Coronary artery (tissue), 2 donors: ENCODE data around the gene TOM1L1.

ENCODE experiments used
- DNase-seq: peaks from one replicate; pipeline ENCODE4 v3.0.0-alpha.2; 2017; ENCODE audit warnings: low spot score
- H3K27ac ChIP-seq, 2 donors: fragments of 200-600 bp; sonication (generic); one replicate each; pipeline ENCODE4 v1.5.1; 2016 to 2019
- H3K4me3 ChIP-seq: fragments of 200-600 bp; sonication (generic); 2 replicates; pipeline ENCODE4 v1.5.1; 2016; ENCODE audit warnings: mild to moderate bottlenecking, moderate library complexity
- CTCF ChIP-seq: fragments of 200-600 bp; sonication (generic); IDR thresholded peaks from one replicate; pipeline ENCODE4 v1.5.1; 2019; ENCODE audit warnings: antibody characterized with exemption

The TOM1L1 gene

GRCh38 chr17:54882371-54882770 is 18.3 kb upstream of the TOM1L1 start:
- no peak for TF ChIP-seq CTCF
- H3K4me3 ChIP-seq, result no peak overlapping the region
- H3K27ac ChIP-seq, result no peak overlapping the region
- DNase-seq, result no peak

- no peak for DNase-seq
- Histone ChIP-seq H3K4me3 (no peak overlapping the region), H3K27ac (no peak overlapping the region)
These were observed 17.7 kb upstream of the TOM1L1 start for GRCh38 chr17:54882950-54883349.

GRCh38 chr17:54883939-54884338 is 16.7 kb upstream of the TOM1L1 start:
- no peak for TF ChIP-seq CTCF
- no peak overlapping the region for H3K27ac ChIP-seq
- H3K4me3 ChIP-seq, result no peak overlapping the region
- DNase-seq, result no peak

More at GRCh38 chr17:54882950-54883349, 17.7 kb upstream of the TOM1L1 start:
- TF ChIP-seq CTCF, result no peak

GRCh38 chr17:54887787-54888186 is 12.9 kb upstream of the TOM1L1 start:
- H3K27ac ChIP-seq, result no peak overlapping the region
- DNase-seq, result no peak
- no peak overlapping the region for H3K4me3 ChIP-seq
- TF ChIP-seq CTCF, result no peak

GRCh38 chr17:54888254-54888653 is 12.4 kb upstream of the TOM1L1 start:
- TF ChIP-seq CTCF, result no peak
- no peak for DNase-seq
- Histone ChIP-seq H3K27ac (no peak overlapping the region), H3K4me3 (no peak overlapping the region)

GRCh38 chr17:54888981-54889380 is 11.7 kb upstream of the TOM1L1 start:
- DNase-seq, result no peak
- no peak overlapping the region for H3K4me3 ChIP-seq
- no peak overlapping the region for H3K27ac ChIP-seq
- no peak for TF ChIP-seq CTCF

GRCh38 chr17:54891176-54891821 is 9.4 kb upstream of the TOM1L1 start:
- no peak for DNase-seq
- H3K27ac ChIP-seq, result no peak overlapping the region
- H3K4me3 ChIP-seq, result no peak overlapping the region
- TF ChIP-seq CTCF, result no peak
